ENCODE results near the gene CUL9. TPM values are rescaled to one million over a fixed set of nuclear protein-coding genes. Genes with fewer than 3 reads are reported as not detected.

CUL9 gene
- total RNA-seq, 1 donor from 2014 or later, result 11.1 TPM

DNA sequence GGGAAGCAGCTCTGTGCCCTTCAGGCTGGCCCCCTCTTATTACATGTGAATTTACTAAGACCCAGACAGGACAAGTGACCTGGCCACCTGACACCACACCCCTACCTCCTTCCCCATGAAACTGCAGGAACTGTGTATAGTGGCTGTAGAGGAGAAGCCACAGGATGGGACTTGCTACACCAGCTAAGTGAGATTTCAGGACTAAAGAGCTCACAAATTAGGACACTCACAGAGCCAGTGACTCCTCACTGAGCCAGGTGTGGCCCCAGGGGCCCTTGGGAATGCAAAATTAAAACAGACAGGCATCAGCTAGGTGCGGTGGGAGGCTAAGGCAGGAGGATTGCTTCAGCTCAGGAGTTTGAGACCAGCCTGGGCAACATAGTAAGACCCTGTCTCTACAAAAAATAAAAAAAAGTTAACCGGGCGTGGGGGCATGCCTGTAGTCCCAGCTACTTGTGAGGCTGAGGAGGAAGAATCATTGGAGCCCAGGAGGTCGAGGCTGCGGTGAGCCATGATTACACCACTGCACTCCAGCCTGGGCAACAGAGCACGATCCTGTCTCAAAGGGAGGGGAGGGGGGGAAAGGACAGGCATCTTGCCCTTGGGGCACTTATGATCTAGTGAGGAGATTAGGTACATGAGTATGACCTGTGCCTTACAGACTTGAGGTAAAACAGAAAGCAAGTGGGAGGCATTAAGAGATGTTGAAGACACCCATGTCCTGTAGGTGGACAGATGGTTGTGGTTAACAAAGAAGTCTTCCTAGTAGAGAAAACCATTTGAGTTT is 34.1 kb upstream of the CUL9 start:
- Mint-ChIP-seq H3K27ac (ENCODE audit: unreplicated experiment) (peak overlapping the region; percentile 69), H3K36me3 (ENCODE audit: low read depth, unreplicated experiment) (peaks cover 31% of the 10 kb centered on the region), H3K9me3 (ENCODE audit: unreplicated experiment) (no peaks in the 10 kb centered on the region), H3K4me1 (ENCODE audit: low read depth, unreplicated experiment) (peaks cover 53% of the 10 kb centered on the region), H3K4me3 (ENCODE audit: unreplicated experiment) (no peak overlapping the region), H3K27me3 (ENCODE audit: low read depth, unreplicated experiment) (no peaks in the 10 kb centered on the region)
- Histone ChIP-seq H3K79me2 (ENCODE audit: insufficient read depth, low read length) (peaks cover 3% of the 10 kb centered on the region), H3K4me1 (ENCODE audit: insufficient read depth, low read length) (peaks cover 15% of the 10 kb centered on the region), H3K27ac (ENCODE audit: low read depth, low read length) (no peak overlapping the region), H3K9me3 (ENCODE audit: insufficient read depth, low read depth, low read length) (no peaks in the 10 kb centered on the region), H3K9ac (ENCODE audit: low read length) (no peak overlapping the region), H3K27me3 (ENCODE audit: insufficient read depth, low read length) (no peaks in the 10 kb centered on the region), H2AFZ (ENCODE audit: low read depth, low read length) (no peak overlapping the region), H4K20me1 (ENCODE audit: insufficient read depth, low read length) (peaks cover 10% of the 10 kb centered on the region), H3K4me3 (ENCODE audit: insufficient read depth, low read depth, low read length) (no peak overlapping the region), H3K36me3 (ENCODE audit: insufficient read depth, low read length) (peaks cover 27% of the 10 kb centered on the region), H3K4me2 (ENCODE audit: low read length) (no peak overlapping the region)
- TF ChIP-seq, protein P1, sequence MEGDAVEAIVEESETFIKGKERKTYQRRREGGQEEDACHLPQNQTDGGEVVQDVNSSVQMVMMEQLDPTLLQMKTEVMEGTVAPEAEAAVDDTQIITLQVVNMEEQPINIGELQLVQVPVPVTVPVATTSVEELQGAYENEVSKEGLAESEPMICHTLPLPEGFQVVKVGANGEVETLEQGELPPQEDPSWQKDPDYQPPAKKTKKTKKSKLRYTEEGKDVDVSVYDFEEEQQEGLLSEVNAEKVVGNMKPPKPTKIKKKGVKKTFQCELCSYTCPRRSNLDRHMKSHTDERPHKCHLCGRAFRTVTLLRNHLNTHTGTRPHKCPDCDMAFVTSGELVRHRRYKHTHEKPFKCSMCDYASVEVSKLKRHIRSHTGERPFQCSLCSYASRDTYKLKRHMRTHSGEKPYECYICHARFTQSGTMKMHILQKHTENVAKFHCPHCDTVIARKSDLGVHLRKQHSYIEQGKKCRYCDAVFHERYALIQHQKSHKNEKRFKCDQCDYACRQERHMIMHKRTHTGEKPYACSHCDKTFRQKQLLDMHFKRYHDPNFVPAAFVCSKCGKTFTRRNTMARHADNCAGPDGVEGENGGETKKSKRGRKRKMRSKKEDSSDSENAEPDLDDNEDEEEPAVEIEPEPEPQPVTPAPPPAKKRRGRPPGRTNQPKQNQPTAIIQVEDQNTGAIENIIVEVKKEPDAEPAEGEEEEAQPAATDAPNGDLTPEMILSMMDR (IDR thresholded peaks at IDR 0.05; ENCODE audit: insufficient read depth, low read depth, low read length), result no peak
- no peak for TF ChIP-seq EZH2 (IDR thresholded peaks at IDR 0.05; ENCODE audit: insufficient read depth, low read length)
- FAIRE-seq, result no peak
- no peak for DNase-seq (ENCODE audit: low read depth)

DNA sequence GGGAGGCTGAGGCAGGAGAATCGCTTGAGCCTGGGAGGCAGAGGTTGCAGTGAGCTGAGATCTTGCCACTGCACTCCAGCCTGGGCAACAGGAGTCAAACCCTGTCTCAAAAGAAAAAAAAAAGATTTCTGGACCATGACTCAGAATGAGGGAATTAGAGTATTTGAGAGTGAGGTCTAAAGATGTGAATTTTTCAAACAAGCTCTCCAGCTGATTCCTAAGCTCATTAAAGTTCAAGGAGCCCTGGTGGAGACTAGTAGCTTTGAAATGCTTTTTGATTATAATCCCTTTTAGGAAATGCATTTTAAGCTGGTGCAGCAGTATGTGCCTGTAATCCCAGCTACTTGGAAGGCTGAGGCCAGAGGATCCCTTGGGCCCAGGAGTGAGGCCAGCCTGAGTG is 32.7 kb upstream of the CUL9 start:
- H3K27ac ChIP-seq (ENCODE audit: low read depth, low read length), result no peak overlapping the region
- DNase-seq (ENCODE audit: low read depth), result peak; percentile 32
- Mint-ChIP-seq H3K4me1 (ENCODE audit: low read depth, unreplicated experiment) (peaks cover 41% of the 10 kb centered on the region), H3K27me3 (ENCODE audit: low read depth, unreplicated experiment) (no peaks in the 10 kb centered on the region), H3K27ac (ENCODE audit: unreplicated experiment) (peak overlapping the region; percentile 89), H3K4me3 (ENCODE audit: unreplicated experiment) (peak overlapping the region; percentile 54), H3K9me3 (ENCODE audit: unreplicated experiment) (no peaks in the 10 kb centered on the region), H3K36me3 (ENCODE audit: low read depth, unreplicated experiment) (peaks cover 27% of the 10 kb centered on the region)
- no peak overlapping the region for H3K4me2 ChIP-seq (ENCODE audit: low read length)
- no peak overlapping the region for H3K4me3 ChIP-seq (ENCODE audit: insufficient read depth, low read depth, low read length)
- FAIRE-seq, result no peak
- peaks cover 4% of the 10 kb centered on the region for H3K4me1 ChIP-seq (ENCODE audit: insufficient read depth, low read length)
- TF ChIP-seq, protein P1 (IDR thresholded peaks at IDR 0.05; ENCODE audit: insufficient read depth, low read depth, low read length), result no peak
- TF ChIP-seq EZH2 (IDR thresholded peaks at IDR 0.05; ENCODE audit: insufficient read depth, low read length), result no peak
- H4K20me1 ChIP-seq (ENCODE audit: insufficient read depth, low read length), result peaks cover 5% of the 10 kb centered on the region
- no peaks in the 10 kb centered on the region for H3K27me3 ChIP-seq (ENCODE audit: insufficient read depth, low read length)
- no peaks in the 10 kb centered on the region for H3K9me3 ChIP-seq (ENCODE audit: insufficient read depth, low read depth, low read length)
- H3K79me2 ChIP-seq (ENCODE audit: insufficient read depth, low read length), result peaks cover 3% of the 10 kb centered on the region
- H3K9ac ChIP-seq (ENCODE audit: low read length), result peak overlapping the region; percentile 18
- H3K36me3 ChIP-seq (ENCODE audit: insufficient read depth, low read length), result peaks cover 25% of the 10 kb centered on the region
- no peak overlapping the region for H2AFZ ChIP-seq (ENCODE audit: low read depth, low read length)

All from astrocyte (in vitro differentiated cells and primary cell).